ENCODE data around the gene ZNF692. TPM values are rescaled to one million over a fixed set of nuclear protein-coding genes. Genes with fewer than 3 reads are reported as not detected.

Gene ZNF692
- total RNA-seq, 4 donors from 2014 or later, result 41.8 to 100 (median 64.6) TPM

- H3K27me3 ChIP-seq, result no peaks in the 10 kb centered on the region
- in situ Hi-C loops (cut with MboI; ENCODE audit: low pct_ligation_motif_present in 1 of 4, low pct_unique_long_range_greater_than_20kb in 1 of 4, low sequenced_read_pairs in 3 of 4) (no loop called here), intact Hi-C loops (cut with DNase I; ENCODE audit: low total_unique reads) (no loop called here)
- peaks cover 0 to 32% (median 14%) of the 10 kb centered on the region in 4 donors for H3K36me3 ChIP-seq
- H3K9me3 ChIP-seq, result no peaks in the 10 kb centered on the region
- no peak for DNase-seq
- WGBS, 2 donors (ENCODE audit: low coverage in 1 of 2), result 80 to 90% methylated on average over 1 to 8 of the region's 8 CpGs
- H3K27ac ChIP-seq, result peak overlapping the region in 1 of 4 donors; percentile 33
- no peak overlapping the region for H3K4me3 ChIP-seq
- TF ChIP-seq POLR2AphosphoS5 (IDR thresholded peaks at IDR 0.05) (no peak), EP300 (IDR thresholded peaks at IDR 0.05; ENCODE audit: low read depth) (no peak), CTCF (IDR thresholded peaks at IDR 0.05) (no peak), POLR2A (IDR thresholded peaks at IDR 0.05) (no peak)
- peaks cover 11 to 24% (median 13%) of the 10 kb centered on the region in 4 donors for H3K4me1 ChIP-seq
These were observed 16.0 kb downstream of the ZNF692 start for GRCh38 chr1:248842781-248843331.

GRCh38 chr1:248841702-248842395 lies 17.0 kb downstream of the ZNF692 start:
- peaks cover 0 to 24% (median 9%) of the 10 kb centered on the region in 4 donors for H3K36me3 ChIP-seq
- in situ Hi-C loops (cut with MboI; ENCODE audit: low pct_ligation_motif_present in 1 of 4, low pct_unique_long_range_greater_than_20kb in 1 of 4, low sequenced_read_pairs in 3 of 4) (no loop called here), intact Hi-C loops (cut with DNase I; ENCODE audit: low total_unique reads) (loop anchor here (2.0 kb wide), 1 partner anchor 39 kb away; no protein-coding TSS in a partner anchor)
- no peaks in the 10 kb centered on the region for H3K9me3 ChIP-seq
- 44 to 54% methylated on average over 6 to 12 of the region's 12 CpGs for WGBS, 2 donors (ENCODE audit: low coverage in 1 of 2)
- H3K4me3 ChIP-seq, result no peak overlapping the region
- peaks cover 14 to 31% (median 20%) of the 10 kb centered on the region in 4 donors for H3K4me1 ChIP-seq
- peak; percentile 44 for DNase-seq
- TF ChIP-seq CTCF (IDR thresholded peaks at IDR 0.05) (peak; percentile 35 to 58 (median 42)), POLR2A (IDR thresholded peaks at IDR 0.05) (no peak), EP300 (IDR thresholded peaks at IDR 0.05; ENCODE audit: low read depth) (no peak)
- no peaks in the 10 kb centered on the region for H3K27me3 ChIP-seq
- H3K27ac ChIP-seq, result peak overlapping the region; percentile 10 to 53 (median 40)

- Histone ChIP-seq H3K27ac (peak overlapping the region in 1 of 4 donors; percentile 33), H3K4me1 (peaks cover 14 to 31% (median 20%) of the 10 kb centered on the region in 4 donors), H3K27me3 (no peaks in the 10 kb centered on the region), H3K36me3 (peaks cover 0 to 14% (median 5%) of the 10 kb centered on the region in 4 donors), H3K4me3 (no peak overlapping the region), H3K9me3 (no peaks in the 10 kb centered on the region)
- no peak for TF ChIP-seq CTCF (IDR thresholded peaks at IDR 0.05)
- TF ChIP-seq EP300 (IDR thresholded peaks at IDR 0.05; ENCODE audit: low read depth), result no peak
- TF ChIP-seq POLR2AphosphoS5 (IDR thresholded peaks at IDR 0.05), result no peak
- TF ChIP-seq POLR2A (IDR thresholded peaks at IDR 0.05), result no peak
- intact Hi-C loops (cut with DNase I; ENCODE audit: low total_unique reads), result loop anchor here (2.0 kb wide), 1 partner anchor 40 kb away; no protein-coding TSS in a partner anchor
- WGBS, 2 donors (ENCODE audit: low coverage in 1 of 2), result 88 to 91% methylated on average over 4 of the region's 4 CpGs
- DNase-seq, result no peak
- in situ Hi-C loops (cut with MboI; ENCODE audit: low pct_ligation_motif_present in 1 of 4, low pct_unique_long_range_greater_than_20kb in 1 of 4, low sequenced_read_pairs in 3 of 4), result no loop called here
These were observed 17.9 kb downstream of the ZNF692 start for GRCh38 chr1:248840946-248841345.

DNA sequence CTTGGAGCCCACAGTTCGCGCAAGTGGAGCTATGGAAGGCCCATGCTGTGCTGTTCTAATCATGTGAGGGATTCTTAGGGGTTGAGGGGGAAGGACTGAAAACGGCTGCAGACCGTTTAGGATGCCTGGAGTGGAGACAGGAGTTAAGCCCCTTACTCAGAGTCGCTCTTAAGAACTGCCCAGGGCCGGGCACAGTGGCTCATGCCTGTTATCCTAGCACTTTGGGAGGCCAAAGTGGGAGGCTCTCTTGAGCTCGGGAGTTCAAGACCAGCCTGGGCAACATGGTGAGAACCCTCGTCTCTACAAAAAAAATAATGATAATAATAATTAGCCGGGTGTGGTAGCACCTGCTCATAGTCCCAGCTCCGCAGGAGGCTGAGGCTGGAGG lies 19.7 kb downstream of the ZNF692 start:
- intact Hi-C loops (cut with DNase I; ENCODE audit: low total_unique reads), result loop anchor here (2.0 kb wide), 1 partner anchor 20 kb away; the partner anchor contains the start of gene ZNF692
- 13 to 45% methylated on average over 2 to 10 of the region's 10 CpGs for WGBS, 2 donors (ENCODE audit: low coverage in 1 of 2)
- H3K4me1 ChIP-seq, result peaks cover 14 to 31% (median 20%) of the 10 kb centered on the region in 4 donors

More for the DNA sequence above, 19.7 kb downstream of the ZNF692 start:
- Histone ChIP-seq H3K4me3 (peak overlapping the region; percentile 52 to 97 (median 82)), H3K27ac (peak overlapping the region; percentile 95 to 100 (median 98)), H3K36me3 (no peaks in the 10 kb centered on the region), H3K27me3 (no peaks in the 10 kb centered on the region), H3K9me3 (no peaks in the 10 kb centered on the region)
- in situ Hi-C loops (cut with MboI; ENCODE audit: low pct_ligation_motif_present in 1 of 4, low pct_unique_long_range_greater_than_20kb in 1 of 4, low sequenced_read_pairs in 3 of 4), result no loop called here
- DNase-seq, result no peak
- TF ChIP-seq POLR2AphosphoS5 (IDR thresholded peaks at IDR 0.05) (no peak), EP300 (IDR thresholded peaks at IDR 0.05; ENCODE audit: low read depth) (no peak), POLR2A (IDR thresholded peaks at IDR 0.05) (no peak), CTCF (IDR thresholded peaks at IDR 0.05) (no peak)

Measured in transverse colon (tissue), 4 donors.